ENCODE measurements around the gene NFAT5. TPM values are rescaled to one million over a fixed set of nuclear protein-coding genes. Genes with fewer than 3 reads are reported as not detected.

Gene NFAT5
- total and polyA plus RNA-seq, 9 of the 15 experiments (the other 6 are each of a cell fraction or from before 2014, with no cell fraction given) = 0.78 to 20.5 (median 12.4) TPM

GRCh38 chr16:69520413-69520799, 45.4 kb upstream of the NFAT5 start (continued):
- no peak for TF ChIP-seq LCOR (CRISPR knock-in tag; IDR thresholded peaks at IDR 0.05)
- no peak for TF ChIP-seq DLX4 (CRISPR knock-in tag; IDR thresholded peaks at IDR 0.05)
- no peak for TF ChIP-seq HEY1 (CRISPR knock-in tag; IDR thresholded peaks at IDR 0.05; ENCODE audit: borderline replicate concordance)

GRCh38 chr16:69520800-69521602, 44.8 kb upstream of the NFAT5 start:
- H3K27ac ChIP-seq (ENCODE audit: extremely low read depth, low read depth, low read length) = no peak overlapping the region
- no TSS peak for BruUV-seq (replicated peaks)
- no peaks in the 10 kb centered on the region for H3K79me2 ChIP-seq (ENCODE audit: control insufficient read depth, insufficient read depth, low read length)
- intact Hi-C loops (cut with micrococcal nuclease) (no loop called here), in situ Hi-C loops (cut with MboI) (no loop called here)
- no peaks in the 10 kb centered on the region; a peak in 1 of 5 replicates for H3K4me1 ChIP-seq (replicated peaks in 1 of 2; ENCODE audit: control insufficient read depth in 2 of 2, insufficient read depth in 2 of 2, low read length in 2 of 2)
- FAIRE-seq = no peak
- TF ChIP-seq HDAC6 (IDR thresholded peaks at IDR 0.05; ENCODE audit: low read depth, low read length) = no peak
- TF ChIP-seq ATF3 (IDR thresholded peaks at IDR 0.05) = peak; percentile 78
- no peak for TF ChIP-seq ATF3 (CRISPR knock-in tag; conservative IDR thresholded peaks at IDR 0.05)
- no peak for TF ChIP-seq PRMT5 (CRISPR knock-in tag; IDR thresholded peaks at IDR 0.05)
- TF ChIP-seq ZNF589 (CRISPR knock-in tag; IDR thresholded peaks at IDR 0.05; ENCODE audit: low read depth) = peak; percentile 91
- no peak for TF ChIP-seq NR2C2 (CRISPR knock-in tag; IDR thresholded peaks at IDR 0.05)
- TF ChIP-seq NR2C2 (tag; IDR thresholded peaks at IDR 0.05) = peak; percentile 40; the same call in 1 of the 2 replicates
- peak; percentile 83; the same call in 1 of the 2 replicates for TF ChIP-seq ZNF175 (CRISPR knock-in tag; IDR thresholded peaks at IDR 0.05; ENCODE audit: low read depth)
- no peak for TF ChIP-seq CREBBP (IDR thresholded peaks at IDR 0.05; ENCODE audit: low read depth, low read length)
- peak; percentile 77; the same call in 1 of the 2 replicates for TF ChIP-seq BACH1 (tag; IDR thresholded peaks at IDR 0.05)
- TF ChIP-seq ZNF584 (CRISPR knock-in tag; IDR thresholded peaks at IDR 0.05; ENCODE audit: low read depth) = peak; percentile 77; the same call in 1 of the 2 replicates
- peak; percentile 53; the same call in 1 of the 2 replicates for TF ChIP-seq CEBPG (CRISPR knock-in tag; IDR thresholded peaks at IDR 0.05)
- TF ChIP-seq CEBPG (tag; conservative IDR thresholded peaks at IDR 0.05 in 1 of 2, IDR thresholded peaks at IDR 0.05 in 1 of 2) = peak; percentile 81 to 90
- H4K20me1 ChIP-seq (replicated peaks; ENCODE audit: control insufficient read depth, insufficient read depth, low read length) = no peaks in the 10 kb centered on the region
- H3K9me1 ChIP-seq (ENCODE audit: control insufficient read depth, insufficient read depth, low read length) = no peaks in the 10 kb centered on the region
- WGBS (ENCODE audit: insufficient coverage, low coverage, missing lambda C conversion rate) = 33% methylated on average over 3 of the region's 3 CpGs
- H3K9me3 ChIP-seq (replicated peaks; ENCODE audit: control insufficient read depth, insufficient read depth, low read depth, low read length) = peaks cover 3% of the 10 kb centered on the region; the same call in 1 of the 2 replicates
- ATAC-seq = peak; percentile 44
- no peak overlapping the region for H3K4me2 ChIP-seq (ENCODE audit: insufficient read depth, low read length)
- H3K9ac ChIP-seq (ENCODE audit: insufficient read depth in 1 of 2, low read depth in 2 of 2, low read length in 2 of 2) = no peak overlapping the region; a peak in 1 of 4 replicates
- H3K27me3 ChIP-seq (ENCODE audit: control insufficient read depth in 2 of 2, insufficient read depth in 2 of 2, low read length in 2 of 2) = no peaks in the 10 kb centered on the region
- H3K4me3 ChIP-seq = no peak overlapping the region
- no peaks in the 10 kb centered on the region for H3K36me3 ChIP-seq (ENCODE audit: control insufficient read depth, insufficient read depth, low read length)
- CTCF ChIA-PET (ENCODE audit: low intra/inter-chr PET ratio) = no interaction called here
- POLR2A ChIA-PET = interaction anchor here (0.7 to 1.9 kb wide), 4 partner anchors 9 to 47 kb away, joined by 3 to 9 read pairs (median 5); no protein-coding TSS in a partner anchor
- peak in 1 of 4 experiments; percentile 3 for DNase-seq (ENCODE audit: extremely low read depth in 1 of 4, low spot score in 3 of 4)
- peak overlapping the region; percentile 71 for H2AFZ ChIP-seq (ENCODE audit: low read depth, low read length)

Measured in K562 (cell line).